A673 (cell line): ENCODE data around the gene CYTH1. TPM values are rescaled to one million over a fixed set of nuclear protein-coding genes. Genes with fewer than 3 reads are reported as not detected.

Source experiments
- BruUV-seq: library from RNA; stranded (reverse); fragments of 400-500 nt; replicated peaks from 2 replicates; lab custom pipeline; 2021; lab: Mats Ljungman, UMichigan
- CTCF ChIA-PET: fragments of 300-600 bp; sonication (Branson Sonifier 250); formaldehyde crosslinking; loops from one replicate; lab custom pipeline; 2022; ENCODE audit warnings: antibody characterized with exemption; lab: Charles Lee
- POLR2A ChIA-PET: fragments of 300-600 bp; sonication (Branson Sonifier 250); formaldehyde crosslinking; loops from one replicate; lab custom pipeline; 2022; ENCODE audit warnings: antibody characterized with exemption; ENCODE audit not compliant: low non-redundant PET; lab: Charles Lee
- DNase-seq: peaks from one replicate; pipeline ENCODE4 v3.0.0-alpha.2; 2015; ENCODE audit warnings: low spot score
- H3K27ac ChIP-seq: fragments of 200-600 bp; sonication (generic); 2 replicates; pipeline ENCODE4 v1.5.1; 2016; ENCODE audit warnings: mixed run types, low read depth, mild to moderate bottlenecking, mixed read lengths, antibody characterized with exemption, low read length; ENCODE audit not compliant: poor library complexity, severe bottlenecking
- H3K27me3 ChIP-seq: fragments of 200-600 bp; sonication (generic); replicated peaks from 2 replicates; pipeline ENCODE4 v1.6.1; 2017; ENCODE audit warnings: mixed run types, low read depth, mild to moderate bottlenecking, mixed read lengths, antibody characterized with exemption, low read length; ENCODE audit not compliant: insufficient read depth, poor library complexity
- H3K36me3 ChIP-seq: fragments of 200-600 bp; sonication (generic); 2 replicates; pipeline ENCODE4 v1.6.1; 2016; ENCODE audit warnings: mixed run types, mild to moderate bottlenecking, mixed read lengths, antibody characterized with exemption, low read length; ENCODE audit not compliant: insufficient read depth, poor library complexity, severe bottlenecking
- H3K4me1 ChIP-seq: fragments of 200-600 bp; sonication (generic); 2 replicates; pipeline ENCODE4 v1.6.1; 2017; ENCODE audit warnings: mixed run types, mild to moderate bottlenecking, mixed read lengths, antibody characterized with exemption, low read length; ENCODE audit not compliant: insufficient read depth, poor library complexity, severe bottlenecking
- H3K4me3 ChIP-seq: fragments of 200-600 bp; sonication (generic); 2 replicates; pipeline ENCODE4 v1.5.1; 2016; ENCODE audit warnings: low read depth, mixed run types, mild to moderate bottlenecking, mixed read lengths, low read length; ENCODE audit not compliant: poor library complexity, severe bottlenecking
- H3K9me3 ChIP-seq: fragments of 200-600 bp; sonication (generic); 2 replicates; pipeline ENCODE4 v1.6.1; 2016; ENCODE audit warnings: mixed run types, low read depth, mild to moderate bottlenecking, mixed read lengths, antibody characterized with exemption, low read length; ENCODE audit not compliant: poor library complexity, severe bottlenecking
- CTCF ChIP-seq: fragments of 300-800, 200-600 bp; sonication (generic); conservative IDR thresholded peaks from 2 replicates; pipeline ENCODE4 v1.5.1; 2017; ENCODE audit warnings: low read depth, mild to moderate bottlenecking, antibody characterized with exemption, low read length, moderate library complexity, mixed read lengths
- EZH2 ChIP-seq: fragments of 200-600 bp; sonication (generic); IDR thresholded peaks from 2 replicates; pipeline ENCODE4 v1.6.1; 2017; ENCODE audit warnings: borderline replicate concordance, low read depth, mild to moderate bottlenecking, mixed read lengths, antibody characterized with exemption, low read length; ENCODE audit not compliant: poor library complexity, severe bottlenecking
- intact Hi-C: fragments of 100-400 bp; cut with micrococcal nuclease; formaldehyde crosslinking; loops from one replicate; pipeline ENCODE4 v1.10.0; 2022; ENCODE audit not compliant: unreplicated experiment
- total RNA-seq: library from RNA; stranded (reverse); gene quantifications from 2 replicates; pipeline ENCODE4 v1.2.3, GENCODE V29; 2021

The CYTH1 gene
- total RNA-seq, 1 experiment from 2014 or later = 17.9 TPM

DNA sequence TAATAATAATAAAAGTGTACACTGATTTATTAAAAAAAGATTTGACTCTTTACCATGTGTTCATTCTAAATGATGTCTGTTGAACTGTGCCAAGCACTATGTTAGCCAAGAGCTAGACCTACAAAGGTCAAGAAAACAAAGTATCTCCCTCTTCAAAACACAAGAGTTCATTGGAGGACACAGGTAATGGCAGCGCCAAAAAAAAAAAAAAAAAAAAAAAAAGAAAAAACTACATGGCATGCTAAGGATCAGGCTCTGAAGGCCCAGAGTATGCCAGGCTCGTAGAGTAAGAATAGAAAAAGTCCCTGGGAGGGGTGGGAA is 35.2 kb downstream of the CYTH1 start:
- no peaks in the 10 kb centered on the region for H3K27me3 ChIP-seq
- H3K4me1 ChIP-seq = peaks cover 4% of the 10 kb centered on the region
- H3K27ac ChIP-seq = no peak overlapping the region
- DNase-seq = no peak
- CTCF ChIA-PET = interaction anchor here (0.5 to 0.6 kb wide), 2 partner anchors 13 to 105 kb away, joined by 3 to 6 read pairs; no protein-coding TSS in a partner anchor
- H3K9me3 ChIP-seq = no peaks in the 10 kb centered on the region
- POLR2A ChIA-PET = no interaction called here
- TF ChIP-seq CTCF = no peak
- no peak for TF ChIP-seq EZH2
- intact Hi-C loops = no loop called here
- H3K4me3 ChIP-seq = no peak overlapping the region
- no peaks in the 10 kb centered on the region for H3K36me3 ChIP-seq
- no TSS peak for BruUV-seq

DNA sequence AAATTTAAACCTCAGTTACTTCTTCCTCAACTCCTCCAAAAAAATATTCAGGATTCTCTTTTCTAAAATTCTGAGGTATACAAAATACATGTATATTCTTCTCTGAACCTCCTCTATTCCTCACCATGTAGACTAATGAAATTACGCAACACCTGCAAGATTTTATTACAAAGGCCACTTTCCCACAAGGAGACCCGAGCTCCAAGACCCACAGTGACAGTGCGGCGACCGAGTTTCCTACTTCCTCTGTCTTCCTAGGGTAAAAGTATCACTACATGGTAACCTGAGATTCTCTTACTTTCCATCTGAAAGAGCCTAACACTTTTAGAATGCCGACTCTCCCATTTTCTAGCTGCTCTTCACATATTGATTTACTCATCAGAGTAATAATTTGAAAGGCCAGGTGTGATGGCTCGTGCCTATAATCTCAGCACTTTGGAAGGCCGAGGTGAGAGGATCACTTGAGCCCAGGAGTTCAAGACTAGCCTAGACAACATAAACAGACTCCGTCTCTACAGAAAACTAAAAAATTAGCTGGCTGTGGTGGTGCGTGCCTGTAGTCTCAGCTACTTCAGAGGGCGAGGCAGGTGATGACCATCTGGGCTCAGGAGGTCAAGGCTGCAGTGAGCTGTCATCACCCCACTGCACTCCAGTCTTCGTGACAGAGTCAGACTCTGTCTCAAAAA is 35.7 kb downstream of the CYTH1 start:
- H3K27ac ChIP-seq = no peak overlapping the region
- peaks cover 4% of the 10 kb centered on the region for H3K4me1 ChIP-seq
- intact Hi-C loops = no loop called here
- TF ChIP-seq CTCF (no peak), EZH2 (no peak)
- ChIA-PET CTCF (interaction anchor here (0.5 to 0.6 kb wide), 3 partner anchors 12 to 153 kb away, joined by 3 to 6 read pairs (median 4); no protein-coding TSS in a partner anchor), POLR2A (no interaction called here)
- no peaks in the 10 kb centered on the region for H3K27me3 ChIP-seq
- no peaks in the 10 kb centered on the region for H3K36me3 ChIP-seq
- no peak overlapping the region for H3K4me3 ChIP-seq
- no peak for DNase-seq
- H3K9me3 ChIP-seq = no peaks in the 10 kb centered on the region
- BruUV-seq = no TSS peak

GRCh38 chr17:78745407-78746088 is 36.5 kb downstream of the CYTH1 start:
- intact Hi-C loops = no loop called here
- BruUV-seq = no TSS peak
- Histone ChIP-seq H3K9me3 (no peaks in the 10 kb centered on the region), H3K27ac (no peak overlapping the region), H3K36me3 (no peaks in the 10 kb centered on the region), H3K27me3 (no peaks in the 10 kb centered on the region), H3K4me1 (peaks cover 4% of the 10 kb centered on the region), H3K4me3 (no peak overlapping the region)
- peak; percentile 56 for DNase-seq
- no peak for TF ChIP-seq EZH2
- peak; percentile 68 for TF ChIP-seq CTCF
- CTCF ChIA-PET = interaction anchor here (0.6 to 0.7 kb wide), 3 partner anchors 10 to 249 kb away, joined by 3 to 4 read pairs (median 3); no protein-coding TSS in a partner anchor
- POLR2A ChIA-PET = no interaction called here
